ENCODE data around the gene NAALADL2. TPM values are rescaled to one million over a fixed set of nuclear protein-coding genes. Genes with fewer than 3 reads are reported as not detected.

The NAALADL2 gene
- total RNA-seq, 4 donors from 2014 or later: 10.3 to 16.7 (median 10.9) TPM

DNA sequence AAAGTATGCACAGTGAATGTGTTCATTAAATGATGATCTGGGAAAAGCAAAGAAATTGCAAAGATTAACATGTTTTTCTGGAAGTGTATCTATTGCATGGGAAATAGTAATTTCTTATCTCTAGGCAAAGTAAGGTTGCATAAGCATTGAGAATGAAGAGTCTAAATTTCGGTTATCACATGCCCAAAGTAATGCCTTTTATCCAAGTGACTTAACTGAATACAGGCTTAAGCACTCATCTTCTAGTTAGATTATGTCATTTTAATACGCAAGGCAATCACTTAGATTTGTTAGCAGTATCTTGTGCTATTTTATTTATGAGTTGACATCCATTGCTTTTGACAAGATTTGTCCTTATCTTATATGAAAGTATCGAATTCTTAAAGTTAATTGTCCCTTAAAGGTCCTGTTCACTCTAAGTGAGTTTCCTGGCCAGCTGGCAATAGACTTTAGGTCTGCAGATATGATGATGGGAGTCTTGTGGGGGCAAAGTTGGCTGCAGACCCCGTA, 100.5 kb downstream of the NAALADL2 start:
- no peak overlapping the region for H3K4me3 ChIP-seq
- WGBS, 2 donors: 82 to 87% methylated on average over 4 of the region's 4 CpGs
- peak overlapping the region in 1 of 4 donors; percentile 30 for H3K27ac ChIP-seq
- H3K27me3 ChIP-seq: no peaks in the 10 kb centered on the region
- peaks cover 0 to 45% (median 11%) of the 10 kb centered on the region in 4 donors for H3K4me1 ChIP-seq
- no peaks in the 10 kb centered on the region for H3K36me3 ChIP-seq
- DNase-seq (ENCODE audit: low spot score in 2 of 2): no peak
- TF ChIP-seq, protein P1, sequence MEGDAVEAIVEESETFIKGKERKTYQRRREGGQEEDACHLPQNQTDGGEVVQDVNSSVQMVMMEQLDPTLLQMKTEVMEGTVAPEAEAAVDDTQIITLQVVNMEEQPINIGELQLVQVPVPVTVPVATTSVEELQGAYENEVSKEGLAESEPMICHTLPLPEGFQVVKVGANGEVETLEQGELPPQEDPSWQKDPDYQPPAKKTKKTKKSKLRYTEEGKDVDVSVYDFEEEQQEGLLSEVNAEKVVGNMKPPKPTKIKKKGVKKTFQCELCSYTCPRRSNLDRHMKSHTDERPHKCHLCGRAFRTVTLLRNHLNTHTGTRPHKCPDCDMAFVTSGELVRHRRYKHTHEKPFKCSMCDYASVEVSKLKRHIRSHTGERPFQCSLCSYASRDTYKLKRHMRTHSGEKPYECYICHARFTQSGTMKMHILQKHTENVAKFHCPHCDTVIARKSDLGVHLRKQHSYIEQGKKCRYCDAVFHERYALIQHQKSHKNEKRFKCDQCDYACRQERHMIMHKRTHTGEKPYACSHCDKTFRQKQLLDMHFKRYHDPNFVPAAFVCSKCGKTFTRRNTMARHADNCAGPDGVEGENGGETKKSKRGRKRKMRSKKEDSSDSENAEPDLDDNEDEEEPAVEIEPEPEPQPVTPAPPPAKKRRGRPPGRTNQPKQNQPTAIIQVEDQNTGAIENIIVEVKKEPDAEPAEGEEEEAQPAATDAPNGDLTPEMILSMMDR (IDR thresholded peaks at IDR 0.05): no peak
- TF ChIP-seq POLR2A (IDR thresholded peaks at IDR 0.05) (no peak), EP300 (IDR thresholded peaks at IDR 0.05) (no peak)
- H3K9me3 ChIP-seq: no peaks in the 10 kb centered on the region

GRCh38 chr3:174960898-174961297, 101.8 kb downstream of the NAALADL2 start:
- H3K27ac ChIP-seq: no peak overlapping the region
- H3K4me1 ChIP-seq: peaks cover 0 to 37% (median 11%) of the 10 kb centered on the region in 4 donors
- WGBS, 2 donors: 95 to 98% methylated on average over 1 of the region's 1 CpG
- no peak overlapping the region for H3K4me3 ChIP-seq
- DNase-seq (ENCODE audit: low spot score in 2 of 2): no peak
- H3K36me3 ChIP-seq: no peaks in the 10 kb centered on the region
- H3K9me3 ChIP-seq: no peaks in the 10 kb centered on the region
- TF ChIP-seq, protein P1 (IDR thresholded peaks at IDR 0.05): no peak
- TF ChIP-seq EP300 (IDR thresholded peaks at IDR 0.05) (no peak), POLR2A (IDR thresholded peaks at IDR 0.05) (no peak)
- H3K27me3 ChIP-seq: no peaks in the 10 kb centered on the region

GRCh38 chr3:174973465-174973864, 114.3 kb downstream of the NAALADL2 start:
- DNase-seq (ENCODE audit: low spot score in 2 of 2): no peak
- no peak overlapping the region for H3K27ac ChIP-seq
- H3K9me3 ChIP-seq: peaks cover 0 to 7% (median 0%) of the 10 kb centered on the region in 4 donors
- TF ChIP-seq, protein P1 (IDR thresholded peaks at IDR 0.05): no peak
- TF ChIP-seq EP300 (IDR thresholded peaks at IDR 0.05): no peak
- no peak for TF ChIP-seq POLR2A (IDR thresholded peaks at IDR 0.05)
- H3K36me3 ChIP-seq: no peaks in the 10 kb centered on the region
- no peaks in the 10 kb centered on the region for H3K4me1 ChIP-seq
- no peaks in the 10 kb centered on the region for H3K27me3 ChIP-seq
- WGBS, 2 donors: 91 to 97% methylated on average over 5 of the region's 5 CpGs
- no peak overlapping the region for H3K4me3 ChIP-seq

GRCh38 chr3:174986685-174987084, 127.6 kb downstream of the NAALADL2 start:
- Histone ChIP-seq H3K27me3 (no peaks in the 10 kb centered on the region), H3K4me3 (no peak overlapping the region), H3K4me1 (no peaks in the 10 kb centered on the region), H3K9me3 (no peaks in the 10 kb centered on the region), H3K36me3 (no peaks in the 10 kb centered on the region), H3K27ac (no peak overlapping the region)
- no peak for DNase-seq (ENCODE audit: low spot score in 2 of 2)
- TF ChIP-seq EP300 (IDR thresholded peaks at IDR 0.05) (no peak), POLR2A (IDR thresholded peaks at IDR 0.05) (no peak)
- TF ChIP-seq, protein P1 (IDR thresholded peaks at IDR 0.05): no peak

GRCh38 chr3:175001091-175001490, 142.0 kb downstream of the NAALADL2 start:
- WGBS, 2 donors: 91 to 94% methylated on average over 1 of the region's 1 CpG
- H3K9me3 ChIP-seq: no peaks in the 10 kb centered on the region
- no peak overlapping the region for H3K27ac ChIP-seq
- no peaks in the 10 kb centered on the region for H3K36me3 ChIP-seq
- no peaks in the 10 kb centered on the region for H3K4me1 ChIP-seq
- no peaks in the 10 kb centered on the region for H3K27me3 ChIP-seq
- DNase-seq (ENCODE audit: low spot score in 2 of 2): no peak
- TF ChIP-seq POLR2A (IDR thresholded peaks at IDR 0.05) (no peak), EP300 (IDR thresholded peaks at IDR 0.05) (no peak)
- TF ChIP-seq, protein P1 (IDR thresholded peaks at IDR 0.05): no peak
- no peak overlapping the region for H3K4me3 ChIP-seq
